ENCODE results near the gene SIM2.

DNA sequence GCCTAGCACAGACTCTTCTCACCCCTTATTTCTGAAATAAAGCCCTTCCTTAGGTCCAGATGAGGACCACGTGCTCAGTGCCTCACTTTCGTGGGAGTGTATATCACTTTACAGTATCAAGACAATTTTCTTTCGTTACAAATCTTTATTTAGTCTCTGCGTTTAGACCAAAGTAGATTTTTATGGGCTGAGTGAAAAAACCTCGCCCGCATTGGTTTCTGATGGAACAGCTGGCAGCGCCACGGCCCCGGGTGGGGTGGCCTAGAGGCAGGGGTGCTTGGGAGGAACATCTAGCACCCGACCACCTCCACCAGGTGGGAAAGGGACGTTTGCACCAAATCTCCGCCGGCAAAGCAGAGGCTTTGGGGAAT is 7.6 kb downstream of the SIM2 start:
- TF ChIP-seq L3MBTL2 (conservative IDR thresholded peaks at IDR 0.05), result no peak
- no peak for TF ChIP-seq ELF4 (IDR thresholded peaks at IDR 0.05)
- no peak for TF ChIP-seq SP1 (IDR thresholded peaks at IDR 0.05)
- TF ChIP-seq LEF1 (IDR thresholded peaks at IDR 0.05; ENCODE audit: borderline replicate concordance), result no peak
- no peak for TF ChIP-seq FOXM1 (IDR thresholded peaks at IDR 0.05; ENCODE audit: borderline replicate concordance)
- no peak for TF ChIP-seq ZNF384 (IDR thresholded peaks at IDR 0.05)
- TF ChIP-seq HDGF (IDR thresholded peaks at IDR 0.05; ENCODE audit: borderline replicate concordance), result no peak
- no peak for TF ChIP-seq SUZ12 (IDR thresholded peaks at IDR 0.05)
- no peak for TF ChIP-seq TARDBP (IDR thresholded peaks at IDR 0.05)
- TF ChIP-seq, protein P1, sequence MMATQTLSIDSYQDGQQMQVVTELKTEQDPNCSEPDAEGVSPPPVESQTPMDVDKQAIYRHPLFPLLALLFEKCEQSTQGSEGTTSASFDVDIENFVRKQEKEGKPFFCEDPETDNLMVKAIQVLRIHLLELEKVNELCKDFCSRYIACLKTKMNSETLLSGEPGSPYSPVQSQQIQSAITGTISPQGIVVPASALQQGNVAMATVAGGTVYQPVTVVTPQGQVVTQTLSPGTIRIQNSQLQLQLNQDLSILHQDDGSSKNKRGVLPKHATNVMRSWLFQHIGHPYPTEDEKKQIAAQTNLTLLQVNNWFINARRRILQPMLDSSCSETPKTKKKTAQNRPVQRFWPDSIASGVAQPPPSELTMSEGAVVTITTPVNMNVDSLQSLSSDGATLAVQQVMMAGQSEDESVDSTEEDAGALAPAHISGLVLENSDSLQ (IDR thresholded peaks at IDR 0.05), result no peak
- no peak for TF ChIP-seq NFRKB (IDR thresholded peaks at IDR 0.05)
- no peak for TF ChIP-seq FOXA1 (IDR thresholded peaks at IDR 0.05)

Data from HEK293T (cell line).